HepG2 (cell line): ENCODE results near the gene TP53AIP1. TPM values are rescaled to one million over a fixed set of nuclear protein-coding genes. Genes with fewer than 3 reads are reported as not detected.

ENCODE experiments used
- ATAC-seq: fragments of 200-7000 bp; cut with Tn5 transposase; 3 replicates; pipeline ENCODE4 v1.9.1; 2020; ENCODE audit warnings: mild to moderate bottlenecking, moderate library complexity
- BruUV-seq: library from RNA; stranded (reverse); fragments of 400-500 nt; replicated peaks from 2 replicates; lab custom pipeline; 2021; lab: Mats Ljungman, UMichigan
- CTCF ChIA-PET: fragments of 300-600 bp; formaldehyde crosslinking; extraction: SDS; loops from one replicate; lab custom pipeline; 2021; ENCODE audit warnings: low total read pairs, inconsistent platforms, low intra/inter-chr PET ratio; lab: Yijun Ruan, JAX
- POLR2A ChIA-PET: fragments of 350-600 bp; sonication (Branson Sonifier 250); formaldehyde crosslinking; loops from one replicate; lab custom pipeline; 2020; ENCODE audit warnings: antibody characterized with exemption, inconsistent platforms; lab: Yijun Ruan, JAX
- DNase-seq: peaks from one replicate; pipeline ENCODE4 v3.0.0-alpha.2; 2015; ENCODE audit warnings: low spot score
- FAIRE-seq: peaks from 3 replicates; lab custom pipeline; 2011; peaks lifted over from hg19 to GRCh38; lab: Jason Lieb, UNC
- H2AFZ ChIP-seq: one replicate; pipeline ENCODE4 v1.6.1; 2011; ENCODE audit warnings: low read length, inconsistent platforms
- H3K27ac ChIP-seq: fragments of 300-600 bp; 3 replicates; pipeline ENCODE4 v1.8.0; 2011; ENCODE audit warnings: mixed run types, mild to moderate bottlenecking, mixed read lengths, low read length, inconsistent platforms; ENCODE audit not compliant: insufficient read depth; ENCODE audit errors: extremely low read length
- H3K27me3 ChIP-seq, 2 experiments: fragments of 200-600 bp in 1 of 2; 2 replicates in 1 of 2; 3 replicates in 1 of 2; pipeline versions ENCODE4 v1.6.0 to v1.8.0; 2011; ENCODE audit warnings: low read length in 2 of 2, mild to moderate bottlenecking in 2 of 2, moderate library complexity in 2 of 2, inconsistent platforms in 1 of 2; ENCODE audit not compliant: insufficient read depth in 2 of 2, control insufficient read depth in 1 of 2
- H3K36me3 ChIP-seq, 2 experiments: fragments of 200-600 bp in 1 of 2; replicated peaks in 1 of 2; 2 replicates in 1 of 2; 3 replicates in 1 of 2; pipeline versions ENCODE4 v1.5.1 to v1.8.0; 2011; ENCODE audit warnings: low read length in 2 of 2, inconsistent platforms in 1 of 2; ENCODE audit not compliant: insufficient read depth in 2 of 2, control insufficient read depth in 1 of 2
- H3K4me1 ChIP-seq: 2 replicates; pipeline ENCODE4 v1.5.1; 2012; ENCODE audit warnings: low read length, inconsistent platforms; ENCODE audit not compliant: insufficient read depth
- H3K4me2 ChIP-seq: 2 replicates; pipeline ENCODE4 v1.6.0; 2011; ENCODE audit warnings: low read depth, low read length, inconsistent platforms
- H3K4me3 ChIP-seq, 3 experiments: fragments of 200-600 bp in 1 of 3; sonication (generic), shearing (Covaris generic) in 1 of 3; replicated peaks in 1 of 3; 2 replicates each; pipeline ENCODE4 v1.5.1; 2011 to 2016; ENCODE audit warnings: low read length in 3 of 3, inconsistent platforms in 2 of 3, low read depth in 2 of 3, mild to moderate bottlenecking in 2 of 3, control low read depth in 1 of 3, mixed read lengths in 1 of 3; ENCODE audit not compliant: insufficient read depth in 1 of 3
- H3K79me2 ChIP-seq: one replicate; pipeline ENCODE4 v1.6.1; 2011; ENCODE audit warnings: low read length, inconsistent platforms; ENCODE audit not compliant: insufficient read depth
- H3K9ac ChIP-seq: 2 replicates; pipeline ENCODE4 v1.6.0; 2011; ENCODE audit warnings: mild to moderate bottlenecking, low read depth, low read length, inconsistent platforms; ENCODE audit not compliant: insufficient read depth
- H3K9me3 ChIP-seq: 2 replicates; pipeline ENCODE4 v1.5.1; 2012; ENCODE audit warnings: mild to moderate bottlenecking, low read length
- H4K20me1 ChIP-seq: 2 replicates; pipeline ENCODE4 v1.6.0; 2011; ENCODE audit warnings: inconsistent platforms, mild to moderate bottlenecking, low read length, moderate library complexity; ENCODE audit not compliant: insufficient read depth
- ARHGAP35 ChIP-seq: sonication (generic); formaldehyde crosslinking; IDR thresholded peaks from 2 replicates; pipeline ENCODE4 v1.9.0; 2022; ENCODE audit warnings: mild to moderate bottlenecking, inconsistent platforms, moderate library complexity, missing genetic modification reagents, borderline replicate concordance
- ATF7 ChIP-seq, 2 experiments: fragments of 450-650 bp in 1 of 2; sonication (generic) in 1 of 2; formaldehyde crosslinking in 1 of 2; IDR thresholded peaks; 2 replicates each; pipeline versions ENCODE4 v1.4.0 to v1.6.1; 2016 to 2020; ENCODE audit warnings: antibody characterized with exemption in 1 of 2, mild to moderate bottlenecking in 1 of 2, missing genetic modification reagents in 1 of 2
- CEBPB ChIP-seq: IDR thresholded peaks from 2 replicates; pipeline ENCODE4 v1.6.1; 2011; ENCODE audit warnings: low read depth, low read length, improper control_type of control experiment, borderline replicate concordance
- CSRNP2 ChIP-seq: sonication (generic); formaldehyde crosslinking; conservative IDR thresholded peaks from 2 replicates; pipeline ENCODE4 v1.8.0; 2022; ENCODE audit warnings: low read depth, missing genetic modification reagents
- ELF3 ChIP-seq: IDR thresholded peaks from 2 replicates; pipeline ENCODE4 v1.6.1; 2016; ENCODE audit warnings: missing genetic modification reagents, missing compliant biosample characterization
- RARA ChIP-seq: IDR thresholded peaks from 2 replicates; pipeline ENCODE4 v1.6.1; 2016; ENCODE audit warnings: missing genetic modification reagents, missing compliant biosample characterization
- THAP11 ChIP-seq: IDR thresholded peaks from 2 replicates; pipeline ENCODE4 v1.6.1; 2016; ENCODE audit warnings: missing biosample characterization, missing genetic modification reagents
- ZNF660 ChIP-seq: sonication (generic); formaldehyde crosslinking; IDR thresholded peaks from 2 replicates; pipeline ENCODE4 v1.5.1; 2020; ENCODE audit warnings: mild to moderate bottlenecking, low read depth, missing genetic modification reagents, borderline replicate concordance
- ZNF7 ChIP-seq: IDR thresholded peaks from 2 replicates; pipeline ENCODE4 v1.6.1; 2016; ENCODE audit warnings: missing biosample characterization, missing genetic modification reagents
- WGBS: methylation state at CpG from one replicate; pipeline ENCODE4 v1.1.6; 2017; ENCODE audit warnings: low lambda C conversion rate; 5-methylcytosine and 5-hydroxymethylcytosine counted together
- in situ Hi-C: cut with HindIII; loops from 2 replicates; pipeline ENCODE4 v1.10.0; 2017; ENCODE audit warnings: low pct_unique_long_range_greater_than_20kb; ENCODE audit not compliant: extremely low pct_ligation_motif_present
- intact Hi-C: fragments of 100-400 bp; cut with micrococcal nuclease; formaldehyde crosslinking; loops from one replicate; pipeline ENCODE4 v1.10.0; 2022; ENCODE audit not compliant: unreplicated experiment
- polyA plus RNA-seq, 8 experiments: library from polyadenylated mRNA; depleted of rRNA in 3 of 8; stranded (reverse) in 7 of 8; unstranded in 1 of 8; fragments of >200 nt; fragmentation: Illumina TruSeq in 4 of 8; extraction: Trizol in 4 of 8; gene quantifications; 2 replicates each; pipeline versions ENCODE4 v1.2.1 to v1.2.3, GENCODE V29; 2011 to 2016; ENCODE audit warnings: low read depth in 4 of 8, missing spikeins in 1 of 8, mixed read lengths in 1 of 8; ENCODE audit not compliant: insufficient read depth in 1 of 8
- total RNA-seq, 5 experiments: library from RNA; depleted of rRNA; stranded (reverse); fragments of >200 nt; fragmentation: Illumina TruSeq; extraction: Trizol; gene quantifications; 2 replicates each; pipeline ENCODE4 v1.2.3, GENCODE V29; 2016; ENCODE audit warnings: low read depth in 1 of 5
- TF ChIP-seq, protein P1 (sequence below): sonication (generic); formaldehyde crosslinking; conservative IDR thresholded peaks from 2 replicates; pipeline ENCODE4 v1.4.0; 2020; ENCODE audit warnings: missing genetic modification reagents

The TP53AIP1 gene
- total and polyA plus RNA-seq, 2 of the 13 experiments (the other 11 are each of a cell fraction or from before 2014, with no cell fraction given), result 0.11 TPM; not detected in 1

GRCh38 chr11:128916037-128916572, 26.6 kb downstream of the TP53AIP1 start:
- FAIRE-seq (no peak), ATAC-seq (no peak), DNase-seq (no peak)
- no peak overlapping the region for H3K27ac ChIP-seq
- WGBS, result 3% methylated on average over 3 of the region's 3 CpGs
- H2AFZ ChIP-seq, result no peak overlapping the region
- H3K9me3 ChIP-seq, result no peaks in the 10 kb centered on the region
- H3K27me3 ChIP-seq, result peaks cover 2 to 32% of the 10 kb centered on the region in 2 experiments; a peak in 4 of 5 replicates
- H3K9ac ChIP-seq, result no peak overlapping the region
- no peaks in the 10 kb centered on the region for H3K36me3 ChIP-seq
- H3K4me1 ChIP-seq, result no peaks in the 10 kb centered on the region
- in situ Hi-C loops (no loop called here), intact Hi-C loops (no loop called here)
- no TSS peak for BruUV-seq
- no peaks in the 10 kb centered on the region for H3K79me2 ChIP-seq
- no peaks in the 10 kb centered on the region for H4K20me1 ChIP-seq
- no peak overlapping the region for H3K4me2 ChIP-seq
- TF ChIP-seq ATF7 (IDR thresholded peaks at IDR 0.05) (peak; percentile 78), ATF7 (CRISPR knock-in tag; IDR thresholded peaks at IDR 0.05) (no peak), CSRNP2 (no peak), CEBPB (peak; percentile 52; the same call in 1 of the 2 replicates)
- TF ChIP-seq, protein P1, sequence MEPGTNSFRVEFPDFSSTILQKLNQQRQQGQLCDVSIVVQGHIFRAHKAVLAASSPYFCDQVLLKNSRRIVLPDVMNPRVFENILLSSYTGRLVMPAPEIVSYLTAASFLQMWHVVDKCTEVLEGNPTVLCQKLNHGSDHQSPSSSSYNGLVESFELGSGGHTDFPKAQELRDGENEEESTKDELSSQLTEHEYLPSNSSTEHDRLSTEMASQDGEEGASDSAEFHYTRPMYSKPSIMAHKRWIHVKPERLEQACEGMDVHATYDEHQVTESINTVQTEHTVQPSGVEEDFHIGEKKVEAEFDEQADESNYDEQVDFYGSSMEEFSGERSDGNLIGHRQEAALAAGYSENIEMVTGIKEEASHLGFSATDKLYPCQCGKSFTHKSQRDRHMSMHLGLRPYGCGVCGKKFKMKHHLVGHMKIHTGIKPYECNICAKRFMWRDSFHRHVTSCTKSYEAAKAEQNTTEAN (CRISPR knock-in tag), result no peak
- H3K4me3 ChIP-seq, result no peak overlapping the region
- ChIA-PET POLR2A (no interaction called here), CTCF (no interaction called here)

- no peak for ATAC-seq
- H3K4me3 ChIP-seq, result no peak overlapping the region
- no peak overlapping the region for H2AFZ ChIP-seq
- intact Hi-C loops (no loop called here), in situ Hi-C loops (no loop called here)
- H3K36me3 ChIP-seq, result no peaks in the 10 kb centered on the region
- H4K20me1 ChIP-seq, result no peaks in the 10 kb centered on the region
- WGBS, result 6% methylated on average over 4 of the region's 6 CpGs
- no peak for DNase-seq
- no peak overlapping the region for H3K27ac ChIP-seq
- CTCF ChIA-PET, result no interaction called here
- peaks cover 2 to 23% of the 10 kb centered on the region in 2 experiments; a peak in 2 of 5 replicates for H3K27me3 ChIP-seq
- POLR2A ChIA-PET, result no interaction called here
- H3K4me1 ChIP-seq, result no peaks in the 10 kb centered on the region
- H3K9ac ChIP-seq, result no peak overlapping the region
- H3K4me2 ChIP-seq, result no peak overlapping the region
- no peaks in the 10 kb centered on the region for H3K9me3 ChIP-seq
- no peak for FAIRE-seq
- no TSS peak for BruUV-seq
- H3K79me2 ChIP-seq, result no peaks in the 10 kb centered on the region
- TF ChIP-seq THAP11 (CRISPR knock-in tag) (no peak), ARHGAP35 (CRISPR knock-in tag) (no peak), RARA (CRISPR knock-in tag) (no peak), ELF3 (CRISPR knock-in tag) (no peak), ZNF7 (CRISPR knock-in tag) (no peak), ZNF660 (CRISPR knock-in tag) (no peak)
Measured at GRCh38 chr11:128915149-128915521, 27.5 kb downstream of the TP53AIP1 start.
